ACHN (cell line): ENCODE results near the gene TMEM174.
"Not testable (repeated sequence)": the region's sequence is repeated elsewhere in the genome, so short reads cannot be mapped to it uniquely, and the experiment has no call there.

Experiments
- DNase-seq: peaks from one replicate; pipeline ENCODE4 v3.0.0-alpha.2; 2015
- in situ Hi-C: cut with HindIII; loops from 2 replicates; pipeline ENCODE4 v1.10.0; 2017; ENCODE audit warnings: low sequenced_read_pairs, low pct_ligation_motif_present, low pct_unique_long_range_greater_than_20kb

Gene TMEM174

DNA sequence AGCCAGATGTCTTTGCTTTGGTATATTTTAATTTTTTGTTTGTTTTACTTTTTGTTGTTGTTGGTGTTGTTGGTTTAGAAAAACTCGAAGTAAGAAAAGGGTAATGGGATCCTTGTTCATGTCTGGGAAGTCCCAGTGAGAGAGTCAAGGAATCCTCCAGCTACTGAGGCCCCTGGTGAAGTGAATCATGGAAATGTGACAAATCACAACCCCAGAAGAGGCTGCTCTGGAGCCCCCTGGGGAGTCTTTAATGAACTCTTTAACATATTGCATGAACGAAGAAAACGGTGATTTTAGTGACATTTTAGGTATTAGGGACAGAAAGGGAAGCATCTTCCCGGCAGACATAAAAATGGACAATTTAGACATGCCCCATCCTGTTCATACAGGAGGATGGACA lies 41.3 kb downstream of the TMEM174 start:
- DNase-seq: peak; percentile 24
- in situ Hi-C loops: no loop called here

DNA sequence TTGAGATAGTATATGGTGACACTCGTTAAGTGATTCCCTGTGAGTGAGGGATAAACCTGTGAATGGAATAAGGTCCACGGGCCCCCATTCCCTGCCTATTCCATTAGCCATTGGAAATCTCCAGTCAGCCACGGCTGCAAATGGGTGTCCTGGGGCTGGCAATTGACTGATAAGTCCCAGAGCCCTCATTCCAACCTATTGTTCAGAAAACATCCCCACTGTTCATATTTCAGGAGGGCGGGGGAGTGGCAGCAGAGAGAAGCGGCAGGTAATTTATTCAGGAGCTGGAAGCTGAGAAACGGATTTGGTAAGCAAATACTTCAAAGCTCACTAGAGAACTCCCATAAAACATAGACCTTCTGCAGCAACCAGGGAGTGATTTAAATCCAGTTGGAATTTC lies 42.0 kb downstream of the TMEM174 start:
- in situ Hi-C loops: no loop called here
- no peak for DNase-seq

DNA sequence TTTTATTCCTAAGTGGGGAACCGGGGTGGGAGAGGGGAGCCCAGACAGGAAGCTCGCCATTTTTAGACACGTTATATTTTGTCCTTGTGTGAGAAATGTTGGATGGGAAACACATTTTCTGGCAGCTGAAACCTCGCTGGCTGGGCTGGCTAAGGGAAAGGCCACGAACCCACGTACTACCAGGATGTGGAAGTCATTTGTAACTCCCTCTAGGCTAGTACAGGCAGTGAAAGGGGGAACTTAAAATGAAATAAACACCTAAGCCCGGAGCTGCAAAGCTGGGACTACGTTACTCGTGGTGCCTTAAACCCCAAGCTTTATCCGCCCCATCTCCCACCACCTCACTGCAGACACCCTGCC lies 42.5 kb downstream of the TMEM174 start:
- DNase-seq: no peak
- in situ Hi-C loops: no loop called here

DNA sequence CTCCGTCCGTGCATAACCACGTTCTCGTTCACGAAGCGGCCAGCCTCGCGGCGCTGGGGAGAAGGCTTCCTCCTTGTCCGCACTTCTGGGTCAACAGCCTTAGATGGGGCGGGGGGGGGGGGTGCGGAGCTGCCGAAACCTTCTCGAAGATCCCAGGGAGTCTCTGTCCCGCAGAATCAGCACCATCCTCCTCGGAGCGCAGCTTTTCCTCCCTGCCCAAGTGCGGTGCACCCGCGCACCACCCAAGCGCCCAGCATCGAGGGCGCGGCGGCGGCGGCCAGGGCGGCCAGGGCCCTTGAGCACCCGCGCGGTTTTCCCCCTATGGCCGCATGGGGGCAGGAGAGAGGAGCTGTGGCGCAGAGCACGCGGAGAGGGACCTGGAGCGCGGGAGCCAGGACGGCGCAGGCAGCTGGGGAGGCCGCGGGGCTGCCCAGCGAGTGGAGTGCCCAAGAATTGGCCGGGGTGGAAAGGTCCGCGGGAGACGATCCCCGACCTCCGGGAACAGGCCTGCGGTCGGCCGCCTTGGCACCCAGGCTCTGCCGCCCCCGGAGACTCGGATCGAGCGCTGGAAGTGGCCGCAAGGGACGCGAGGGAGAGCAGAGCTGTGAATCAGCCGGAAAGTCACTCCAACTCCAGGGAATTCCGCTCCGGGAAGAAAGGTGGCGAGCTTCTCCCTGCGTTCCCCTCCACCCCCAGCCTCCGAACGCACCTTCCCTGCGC lies 43.1 kb downstream of the TMEM174 start:
- in situ Hi-C loops: no loop called here
- DNase-seq: peak; percentile 83

DNA sequence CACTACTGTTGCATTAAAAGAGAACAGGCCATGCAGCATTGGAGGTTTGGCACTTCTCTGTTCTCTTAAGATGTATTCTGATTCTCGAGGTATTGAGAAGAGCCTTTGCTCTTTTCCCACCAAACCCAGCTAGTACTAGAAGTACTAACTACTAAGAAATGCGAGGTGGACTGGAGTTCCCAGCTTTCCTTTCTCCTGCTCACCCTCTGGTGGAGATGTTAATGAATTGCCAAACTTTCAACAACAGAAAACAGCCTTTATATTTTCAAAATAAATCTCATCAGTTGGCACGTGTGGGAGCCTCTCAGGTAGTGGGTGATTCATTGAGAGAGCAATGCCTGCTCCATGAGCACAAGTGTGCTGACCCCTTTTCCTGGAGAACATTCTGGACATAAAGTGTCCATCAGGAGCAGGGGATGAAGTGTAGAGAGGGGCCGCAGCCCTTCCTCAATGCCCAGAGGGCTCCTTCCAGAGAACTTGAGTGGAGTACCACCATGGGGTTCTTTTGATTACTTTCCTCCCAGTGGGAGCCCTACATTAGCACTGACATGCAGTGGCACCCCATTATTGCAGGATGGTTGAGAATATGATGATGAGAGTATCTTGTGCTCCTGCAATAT lies 45.7 kb downstream of the TMEM174 start:
- DNase-seq: peak; percentile 52
- in situ Hi-C loops: no loop called here

DNA sequence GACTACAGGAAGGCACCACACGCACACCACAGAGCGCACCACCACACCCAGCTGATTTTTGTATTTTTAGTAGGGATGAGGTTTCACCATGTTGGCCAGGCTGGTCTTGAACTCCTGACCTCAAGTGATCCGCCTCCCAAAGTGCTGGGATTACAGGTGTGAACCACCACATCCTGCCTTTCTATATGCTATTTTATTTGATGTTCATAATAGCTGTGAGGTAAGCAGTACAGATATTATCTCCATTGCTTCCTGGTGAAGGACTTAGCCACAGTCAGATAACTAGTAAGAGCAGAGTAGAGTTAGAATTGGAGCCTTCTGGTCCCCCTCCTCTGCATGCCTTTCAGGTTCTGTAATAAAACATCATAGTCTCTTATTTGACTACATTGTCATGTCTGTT lies 46.3 kb downstream of the TMEM174 start:
- in situ Hi-C loops: not testable (repeated sequence)

DNA sequence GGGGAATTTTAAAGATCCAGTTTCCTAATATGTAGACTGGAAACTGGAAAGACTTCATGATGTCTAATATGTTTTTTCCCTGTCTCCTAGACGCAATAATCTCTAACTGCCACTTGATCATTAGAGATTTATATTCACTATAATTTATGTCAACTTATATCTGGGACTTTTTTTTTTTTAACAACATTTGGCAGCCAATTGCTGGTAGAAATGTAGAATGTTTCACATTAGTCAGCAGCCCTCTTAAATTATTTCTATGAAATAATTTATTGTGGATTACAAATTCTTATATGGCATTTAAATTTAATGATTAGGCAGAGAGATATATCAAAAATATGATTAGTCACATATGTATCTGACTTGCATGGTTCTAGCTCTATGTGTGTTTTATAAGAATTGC lies 48.2 kb downstream of the TMEM174 start:
- in situ Hi-C loops: no loop called here
- DNase-seq: no peak

More for the DNA sequence above, 46.3 kb downstream of the TMEM174 start:
- DNase-seq: not testable (repeated sequence)

- in situ Hi-C loops: no loop called here
Observed at GRCh38 chr5:73221726-73222125, 48.7 kb downstream of the TMEM174 start.

GRCh38 chr5:73222173-73222572 lies 49.2 kb downstream of the TMEM174 start:
- no peak for DNase-seq
- in situ Hi-C loops: no loop called here

More at GRCh38 chr5:73221726-73222125, 48.7 kb downstream of the TMEM174 start:
- no peak for DNase-seq
